ENCODE results near the gene CNOT11.

- no peak for TF ChIP-seq CTCF (IDR thresholded peaks at IDR 0.05; ENCODE audit: low read depth, low read length, poor library complexity, severe bottlenecking)
- no peak for TF ChIP-seq EZH2phosphoT487 (IDR thresholded peaks at IDR 0.05; ENCODE audit: borderline replicate concordance, low read length)
Measured at GRCh38 chr2:101230541-101231001, 22.1 kb upstream of the CNOT11 start.
